Measurements from ENCODE around the gene DUSP3.

Gene DUSP3

GRCh38 chr17:43767713-43768059 is 11.1 kb downstream of the DUSP3 start:
- DNase-seq, result no peak

GRCh38 chr17:43767053-43767712 is 11.6 kb downstream of the DUSP3 start:
- no peak for DNase-seq

- peak; percentile 23 for DNase-seq
These were observed 12.2 kb downstream of the DUSP3 start for GRCh38 chr17:43766413-43767052.

GRCh38 chr17:43760254-43760852 is 18.4 kb downstream of the DUSP3 start:
- peak; percentile 83 for DNase-seq

GRCh38 chr17:43759836-43760235 is 18.9 kb downstream of the DUSP3 start:
- DNase-seq, result no peak

GRCh38 chr17:43758497-43759174 is 20.1 kb downstream of the DUSP3 start, which contains the start of gene SOST:
TSS of gene SOST (minus strand) at chr17:43758791. CDS start at chr17:43758741, 50 bp downstream.
- DNase-seq, result no peak

GRCh38 chr17:43758086-43758485 is 20.7 kb downstream of the DUSP3 start:
- no peak for DNase-seq

- DNase-seq, result no peak
These were observed 21.6 kb downstream of the DUSP3 start for GRCh38 chr17:43757171-43757660.

- no peak for DNase-seq
These were observed 22.6 kb downstream of the DUSP3 start for GRCh38 chr17:43756201-43756600.

- no peak for DNase-seq
These were observed 23.3 kb downstream of the DUSP3 start for GRCh38 chr17:43755389-43755875.

- no peak for DNase-seq
These were observed 23.8 kb downstream of the DUSP3 start for GRCh38 chr17:43754947-43755346.

- DNase-seq, result no peak
These were observed 25.2 kb downstream of the DUSP3 start for GRCh38 chr17:43753493-43754129.

- DNase-seq, result no peak
These were observed 28.6 kb downstream of the DUSP3 start for GRCh38 chr17:43750153-43750552.

- no peak for DNase-seq
These were observed 33.2 kb downstream of the DUSP3 start for GRCh38 chr17:43745541-43745940.

- no peak for DNase-seq
These were observed 37.1 kb downstream of the DUSP3 start for GRCh38 chr17:43741636-43742035.

GRCh38 chr17:43740541-43740940 is 38.2 kb downstream of the DUSP3 start:
- DNase-seq, result no peak

GRCh38 chr17:43737722-43738121 is 41.1 kb downstream of the DUSP3 start:
- DNase-seq, result no peak

- no peak for DNase-seq
These were observed 42.4 kb downstream of the DUSP3 start for GRCh38 chr17:43736389-43736788.

GRCh38 chr17:43734376-43734775 is 44.4 kb downstream of the DUSP3 start:
- DNase-seq, result no peak

- no peak for DNase-seq
These were observed 44.8 kb downstream of the DUSP3 start for GRCh38 chr17:43733956-43734355.

- no peak for DNase-seq
These were observed 45.8 kb downstream of the DUSP3 start for GRCh38 chr17:43732958-43733357.

- no peak for DNase-seq
These were observed 50.7 kb downstream of the DUSP3 start for GRCh38 chr17:43728081-43728480.

Measured in COR-L47 (cell line).